NB4 (cell line): Measurements from ENCODE around the gene SUPT20HL1.

Experiments
- DNase-seq: peaks from one replicate; pipeline ENCODE4 v3.0.0; 2010; ENCODE audit warnings: low read depth
- H3K4me3 ChIP-seq: one replicate; pipeline ENCODE4 v1.5.1; 2011; ENCODE audit warnings: mild to moderate bottlenecking, low read depth, low read length, moderate library complexity
- MYC ChIP-seq: IDR thresholded peaks from 2 replicates; pipeline ENCODE4 v1.6.1; 2011; ENCODE audit warnings: low read depth, low read length
- POLR2A ChIP-seq: IDR thresholded peaks from 2 replicates; pipeline ENCODE4 v1.6.1; 2011; ENCODE audit warnings: mild to moderate bottlenecking; ENCODE audit not compliant: insufficient read length; ENCODE audit errors: extremely low read depth
- TF ChIP-seq, protein P1 (sequence below): IDR thresholded peaks from one replicate; pipeline ENCODE4 v1.5.1; 2012; ENCODE audit warnings: low read depth, low read length
- TF ChIP-seq, protein P2 (sequence below): IDR thresholded peaks from 2 replicates; pipeline ENCODE4 v1.6.1; 2011; ENCODE audit warnings: low read depth, low read length

SUPT20HL1 gene

DNA sequence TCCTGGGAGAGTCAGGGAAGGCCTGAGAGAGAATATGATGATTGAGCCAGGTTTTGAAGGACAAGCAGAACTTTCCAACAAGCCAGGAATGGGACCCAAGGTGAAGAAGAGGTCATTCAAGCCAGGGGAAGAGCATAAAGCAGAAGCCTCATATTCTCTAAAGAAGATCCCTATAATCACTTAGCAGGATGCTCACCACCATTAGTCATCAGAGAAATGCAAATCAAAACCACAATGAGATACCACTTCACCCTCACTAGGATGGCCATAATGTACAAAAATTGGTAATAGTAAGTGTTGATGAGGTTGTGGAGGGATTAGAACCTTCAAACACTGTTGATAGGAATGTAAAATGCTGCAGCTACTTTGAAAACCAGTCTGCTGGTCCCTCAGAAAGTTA, 20.5 kb upstream of the SUPT20HL1 start:
- no peak for DNase-seq
- TF ChIP-seq, protein P1, sequence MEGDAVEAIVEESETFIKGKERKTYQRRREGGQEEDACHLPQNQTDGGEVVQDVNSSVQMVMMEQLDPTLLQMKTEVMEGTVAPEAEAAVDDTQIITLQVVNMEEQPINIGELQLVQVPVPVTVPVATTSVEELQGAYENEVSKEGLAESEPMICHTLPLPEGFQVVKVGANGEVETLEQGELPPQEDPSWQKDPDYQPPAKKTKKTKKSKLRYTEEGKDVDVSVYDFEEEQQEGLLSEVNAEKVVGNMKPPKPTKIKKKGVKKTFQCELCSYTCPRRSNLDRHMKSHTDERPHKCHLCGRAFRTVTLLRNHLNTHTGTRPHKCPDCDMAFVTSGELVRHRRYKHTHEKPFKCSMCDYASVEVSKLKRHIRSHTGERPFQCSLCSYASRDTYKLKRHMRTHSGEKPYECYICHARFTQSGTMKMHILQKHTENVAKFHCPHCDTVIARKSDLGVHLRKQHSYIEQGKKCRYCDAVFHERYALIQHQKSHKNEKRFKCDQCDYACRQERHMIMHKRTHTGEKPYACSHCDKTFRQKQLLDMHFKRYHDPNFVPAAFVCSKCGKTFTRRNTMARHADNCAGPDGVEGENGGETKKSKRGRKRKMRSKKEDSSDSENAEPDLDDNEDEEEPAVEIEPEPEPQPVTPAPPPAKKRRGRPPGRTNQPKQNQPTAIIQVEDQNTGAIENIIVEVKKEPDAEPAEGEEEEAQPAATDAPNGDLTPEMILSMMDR: no peak
- no peak for TF ChIP-seq MYC
- no peak for TF ChIP-seq POLR2A
- TF ChIP-seq, protein P2, sequence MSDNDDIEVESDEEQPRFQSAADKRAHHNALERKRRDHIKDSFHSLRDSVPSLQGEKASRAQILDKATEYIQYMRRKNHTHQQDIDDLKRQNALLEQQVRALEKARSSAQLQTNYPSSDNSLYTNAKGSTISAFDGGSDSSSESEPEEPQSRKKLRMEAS: no peak
- no peak overlapping the region for H3K4me3 ChIP-seq

DNA sequence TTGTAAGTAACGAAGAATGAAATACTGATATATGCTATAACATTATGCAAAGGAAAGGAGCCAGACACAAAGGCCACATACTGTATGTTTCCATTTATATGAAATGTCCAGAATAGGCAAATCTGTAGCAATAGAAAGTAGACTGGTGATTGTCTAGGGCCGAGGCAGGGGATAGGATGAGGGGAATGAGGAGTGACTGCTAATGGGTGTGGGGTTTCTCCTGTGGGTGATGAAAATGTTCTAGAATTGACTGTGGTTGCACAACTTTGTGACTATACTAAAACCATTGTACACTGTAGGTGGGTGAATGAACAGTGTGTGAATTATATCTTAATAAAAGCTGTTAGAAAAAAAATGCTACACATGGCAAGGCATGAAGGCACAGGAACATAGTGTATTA, 19.9 kb upstream of the SUPT20HL1 start:
- TF ChIP-seq, protein P1: no peak
- TF ChIP-seq POLR2A (no peak), MYC (no peak)
- TF ChIP-seq, protein P2: no peak
- no peak for DNase-seq

DNA sequence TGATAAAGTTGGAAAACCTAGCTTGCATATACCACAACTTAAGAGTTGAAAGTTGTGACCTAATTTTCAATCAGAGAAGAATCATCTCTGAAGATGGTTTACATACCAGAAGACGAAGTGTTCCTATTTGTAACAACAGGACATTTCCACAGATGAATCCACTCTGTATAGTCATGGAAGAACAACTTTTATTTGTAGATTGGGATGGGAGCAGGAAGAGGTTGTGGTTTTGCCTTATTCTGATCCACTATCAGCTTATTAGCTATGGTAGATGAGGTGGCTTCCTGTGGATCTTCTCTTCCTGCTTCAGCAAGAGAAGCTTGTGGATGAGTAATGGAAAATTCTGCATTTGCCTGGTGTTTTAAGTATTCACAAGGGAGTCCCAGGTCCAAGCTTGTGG, 18.6 kb upstream of the SUPT20HL1 start:
- TF ChIP-seq POLR2A: no peak
- TF ChIP-seq, protein P2: no peak
- TF ChIP-seq MYC: no peak
- TF ChIP-seq, protein P1: no peak
- H3K4me3 ChIP-seq: no peak overlapping the region
- DNase-seq: no peak

More for the DNA sequence above, 19.9 kb upstream of the SUPT20HL1 start:
- no peak overlapping the region for H3K4me3 ChIP-seq

DNA sequence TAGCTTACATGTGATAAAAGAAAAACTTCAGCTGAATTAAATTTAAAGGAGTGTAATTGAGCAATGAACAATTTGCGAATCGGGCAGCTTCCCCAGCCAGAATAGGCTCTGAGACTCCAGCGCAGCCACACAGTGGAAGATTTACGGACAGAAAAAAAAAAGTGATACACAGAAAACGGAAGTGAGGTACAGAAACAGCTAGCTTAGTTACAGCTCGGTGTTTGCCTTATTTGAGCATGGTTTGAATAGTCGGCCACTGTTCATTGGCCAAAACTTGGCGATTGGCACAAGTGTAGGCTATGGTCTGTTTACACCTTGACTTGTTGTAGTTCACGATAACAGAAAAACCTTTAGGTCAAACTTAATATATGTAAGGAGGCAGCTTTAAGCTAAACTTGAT, 16.7 kb upstream of the SUPT20HL1 start:
- TF ChIP-seq, protein P2: no peak
- TF ChIP-seq, protein P1: no peak
- no peak for TF ChIP-seq MYC
- TF ChIP-seq POLR2A: no peak
- no peak overlapping the region for H3K4me3 ChIP-seq
- DNase-seq: no peak

DNA sequence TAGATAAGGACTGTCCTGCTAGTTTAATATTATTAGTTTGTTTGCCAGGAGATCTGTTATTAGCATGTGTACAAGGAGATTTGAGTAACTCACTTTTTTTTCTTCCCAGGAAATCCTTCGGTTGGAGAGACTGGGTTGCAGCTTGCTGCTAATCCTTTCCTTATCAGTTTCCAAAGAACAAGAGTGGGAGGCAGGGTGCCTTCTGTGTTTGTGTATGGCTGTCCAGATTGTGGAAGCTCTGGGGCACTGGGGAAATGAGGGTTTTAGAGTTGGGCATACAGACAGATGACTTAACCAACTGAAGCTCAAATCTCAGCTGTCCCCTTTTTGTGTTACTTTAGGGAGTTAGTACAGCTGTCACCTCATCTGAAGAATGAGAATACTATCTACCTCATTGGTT, 12.6 kb upstream of the SUPT20HL1 start:
- no peak overlapping the region for H3K4me3 ChIP-seq
- TF ChIP-seq, protein P1: no peak
- TF ChIP-seq, protein P2: no peak
- TF ChIP-seq MYC (no peak), POLR2A (no peak)
- DNase-seq: no peak

DNA sequence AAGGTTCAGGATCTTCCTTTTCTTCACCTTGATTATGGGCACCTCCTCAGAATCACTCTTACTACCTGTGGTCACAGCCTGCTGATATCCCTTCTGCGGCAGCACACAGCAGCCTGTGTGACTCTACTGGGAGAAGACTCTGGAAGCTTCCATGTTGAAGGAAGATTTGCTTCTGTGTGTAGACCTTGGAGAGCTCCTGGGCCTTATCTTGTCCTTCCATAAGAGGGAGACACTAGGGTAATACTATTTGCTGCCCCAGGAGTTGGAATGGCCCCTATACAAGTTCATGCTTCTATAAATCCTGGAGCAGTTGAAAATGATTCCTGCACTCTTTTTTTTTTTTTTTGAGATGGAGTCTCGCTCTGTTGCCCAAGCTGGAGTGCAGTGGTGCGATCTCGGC, 10.2 kb upstream of the SUPT20HL1 start:
- no peak overlapping the region for H3K4me3 ChIP-seq
- no peak for TF ChIP-seq POLR2A
- TF ChIP-seq, protein P1: no peak
- no peak for DNase-seq
